Tibial artery (tissue), 4 donors: ENCODE results near the gene GLB1L3.

ENCODE experiments used
- DNase-seq, 2 donors: peaks; one replicate each; pipeline ENCODE4 v3.0.0-alpha.2; 2019
- H3K27ac ChIP-seq, 2 donors: fragments of 200-600 bp; sonication (generic) in 1 of 2; 1 replicate in 1 of 2; 2 replicates in 1 of 2; pipeline ENCODE4 v1.5.1; 2018 to 2019; ENCODE audit warnings: mild to moderate bottlenecking in 1 of 2
- H3K27me3 ChIP-seq, 2 donors: fragments of 200-600 bp; sonication (generic) in 1 of 2; one replicate each; pipeline versions ENCODE4 v1.5.1 to v1.6.0; 2016 to 2019
- H3K36me3 ChIP-seq, 3 donors: fragments of 200-600 bp; sonication (generic) in 2 of 3; one replicate each; pipeline ENCODE4 v1.5.1; 2016 to 2019; ENCODE audit warnings: mild to moderate bottlenecking in 2 of 3
- H3K4me1 ChIP-seq, 4 donors: fragments of 200-600 bp; sonication (generic) in 2 of 4; 1 replicate in 3 of 4; 2 replicates in 1 of 4; pipeline ENCODE4 v1.5.1; 2016 to 2019
- H3K4me3 ChIP-seq, 2 donors: fragments of 200-600 bp; sonication (generic) in 1 of 2; 1 replicate in 1 of 2; 2 replicates in 1 of 2; pipeline ENCODE4 v1.5.1; 2018 to 2019; ENCODE audit warnings: mild to moderate bottlenecking in 2 of 2
- H3K9me3 ChIP-seq, 3 donors: fragments of 200-600 bp; sonication (generic) in 1 of 3; one replicate each; pipeline ENCODE4 v1.5.1; 2016 to 2019
- intact Hi-C: fragments of 100-400 bp; cut with DNase I; formaldehyde crosslinking; loops from one replicate; pipeline ENCODE4 v1.15.0; 2023; ENCODE audit warnings: low total_unique reads
- TF ChIP-seq, protein P1 (sequence below), 2 experiments: fragments of 200-600 bp in 1 of 2; fragments of 450-650 bp in 1 of 2; IDR thresholded peaks; one replicate each; pipeline ENCODE4 v1.5.1; 2017 to 2019; ENCODE audit warnings: antibody characterized with exemption in 2 of 2, mild to moderate bottlenecking in 1 of 2, moderate library complexity in 1 of 2

The GLB1L3 gene

DNA sequence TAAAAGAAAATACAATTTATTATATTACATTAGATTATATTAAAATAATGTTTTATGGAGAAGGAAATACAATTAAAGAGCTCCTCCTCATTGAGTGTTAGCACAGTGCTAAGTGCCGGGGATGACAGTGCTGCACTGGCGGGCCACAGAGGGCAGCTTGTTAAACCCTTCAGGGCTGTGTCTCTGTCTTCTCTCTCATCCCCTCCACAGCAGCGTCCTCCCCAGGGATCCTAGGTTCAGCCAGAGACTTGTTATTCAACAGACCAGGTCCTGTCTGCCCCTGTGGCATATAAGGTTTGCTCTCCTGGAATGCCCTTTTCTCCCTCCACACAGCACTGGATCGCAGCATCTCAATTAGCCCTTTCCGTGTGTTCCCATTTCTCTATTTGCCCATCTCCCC is 37.2 kb upstream of the GLB1L3 start:
- intact Hi-C loops = no loop called here
- TF ChIP-seq, protein P1, sequence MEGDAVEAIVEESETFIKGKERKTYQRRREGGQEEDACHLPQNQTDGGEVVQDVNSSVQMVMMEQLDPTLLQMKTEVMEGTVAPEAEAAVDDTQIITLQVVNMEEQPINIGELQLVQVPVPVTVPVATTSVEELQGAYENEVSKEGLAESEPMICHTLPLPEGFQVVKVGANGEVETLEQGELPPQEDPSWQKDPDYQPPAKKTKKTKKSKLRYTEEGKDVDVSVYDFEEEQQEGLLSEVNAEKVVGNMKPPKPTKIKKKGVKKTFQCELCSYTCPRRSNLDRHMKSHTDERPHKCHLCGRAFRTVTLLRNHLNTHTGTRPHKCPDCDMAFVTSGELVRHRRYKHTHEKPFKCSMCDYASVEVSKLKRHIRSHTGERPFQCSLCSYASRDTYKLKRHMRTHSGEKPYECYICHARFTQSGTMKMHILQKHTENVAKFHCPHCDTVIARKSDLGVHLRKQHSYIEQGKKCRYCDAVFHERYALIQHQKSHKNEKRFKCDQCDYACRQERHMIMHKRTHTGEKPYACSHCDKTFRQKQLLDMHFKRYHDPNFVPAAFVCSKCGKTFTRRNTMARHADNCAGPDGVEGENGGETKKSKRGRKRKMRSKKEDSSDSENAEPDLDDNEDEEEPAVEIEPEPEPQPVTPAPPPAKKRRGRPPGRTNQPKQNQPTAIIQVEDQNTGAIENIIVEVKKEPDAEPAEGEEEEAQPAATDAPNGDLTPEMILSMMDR (IDR thresholded peaks at IDR 0.05) = no peak

GRCh38 chr11:134240592-134240991 is 35.6 kb upstream of the GLB1L3 start:
- TF ChIP-seq, protein P1 (IDR thresholded peaks at IDR 0.05) = no peak
- Histone ChIP-seq H3K27me3 (no peaks in the 10 kb centered on the region), H3K4me3 (no peak overlapping the region), H3K9me3 (no peaks in the 10 kb centered on the region), H3K4me1 (no peaks in the 10 kb centered on the region), H3K27ac (no peak overlapping the region), H3K36me3 (peaks cover 46 to 97% (median 89%) of the 10 kb centered on the region in 3 donors)
- DNase-seq = no peak
- intact Hi-C loops = no loop called here

More for the DNA sequence above, 37.2 kb upstream of the GLB1L3 start:
- H3K27me3 ChIP-seq = no peaks in the 10 kb centered on the region
- no peaks in the 10 kb centered on the region for H3K4me1 ChIP-seq
- no peak overlapping the region for H3K27ac ChIP-seq
- DNase-seq = no peak
- peaks cover 42 to 91% (median 80%) of the 10 kb centered on the region in 3 donors for H3K36me3 ChIP-seq
- H3K9me3 ChIP-seq = no peaks in the 10 kb centered on the region
- no peak overlapping the region for H3K4me3 ChIP-seq

GRCh38 chr11:134242376-134242775 is 33.8 kb upstream of the GLB1L3 start:
- TF ChIP-seq, protein P1 (IDR thresholded peaks at IDR 0.05) = no peak
- Histone ChIP-seq H3K27ac (no peak overlapping the region), H3K4me3 (no peak overlapping the region), H3K27me3 (no peaks in the 10 kb centered on the region), H3K4me1 (no peaks in the 10 kb centered on the region), H3K36me3 (peaks cover 40 to 100% (median 94%) of the 10 kb centered on the region in 3 donors), H3K9me3 (no peaks in the 10 kb centered on the region)
- DNase-seq = no peak
- intact Hi-C loops = no loop called here

- H3K27ac ChIP-seq = no peak overlapping the region
- H3K36me3 ChIP-seq = peaks cover 50 to 100% (median 95%) of the 10 kb centered on the region in 3 donors
- no peaks in the 10 kb centered on the region for H3K27me3 ChIP-seq
- TF ChIP-seq, protein P1 (IDR thresholded peaks at IDR 0.05) = no peak
- intact Hi-C loops = no loop called here
- no peak for DNase-seq
- no peaks in the 10 kb centered on the region for H3K4me1 ChIP-seq
- H3K4me3 ChIP-seq = no peak overlapping the region
- H3K9me3 ChIP-seq = no peaks in the 10 kb centered on the region
Observed at GRCh38 chr11:134243913-134244312, 32.3 kb upstream of the GLB1L3 start.

GRCh38 chr11:134244593-134244992 is 31.6 kb upstream of the GLB1L3 start:
- DNase-seq = no peak
- Histone ChIP-seq H3K36me3 (peaks cover 50 to 100% (median 94%) of the 10 kb centered on the region in 3 donors), H3K4me3 (no peak overlapping the region), H3K27me3 (no peaks in the 10 kb centered on the region), H3K4me1 (no peaks in the 10 kb centered on the region), H3K9me3 (no peaks in the 10 kb centered on the region), H3K27ac (no peak overlapping the region)
- TF ChIP-seq, protein P1 (IDR thresholded peaks at IDR 0.05) = peak; percentile 15 to 23
- intact Hi-C loops = no loop called here

- Histone ChIP-seq H3K4me3 (no peak overlapping the region), H3K27ac (no peak overlapping the region), H3K27me3 (no peaks in the 10 kb centered on the region), H3K36me3 (peaks cover 49 to 100% (median 94%) of the 10 kb centered on the region in 3 donors), H3K4me1 (no peaks in the 10 kb centered on the region), H3K9me3 (no peaks in the 10 kb centered on the region)
- intact Hi-C loops = loop anchor here (5.0 kb wide), 1 partner anchor 82 kb away; no protein-coding TSS in a partner anchor
- DNase-seq = no peak
- TF ChIP-seq, protein P1 (IDR thresholded peaks at IDR 0.05) = no peak
Observed at GRCh38 chr11:134245434-134245833, 30.7 kb upstream of the GLB1L3 start.
